Chondrocyte (in vitro differentiated cells): ENCODE results near the gene ATF6B. TPM values are rescaled to one million over a fixed set of nuclear protein-coding genes. Genes with fewer than 3 reads are reported as not detected.

Source experiments
- DNase-seq: peaks from one replicate; pipeline ENCODE4 v3.0.0; 2021; ENCODE audit warnings: mixed read lengths, low spot score
- H3K27ac Mint-ChIP-seq: one replicate; pipeline ENCODE4 v1.8.0; 2021; ENCODE audit warnings: mild to moderate bottlenecking, moderate library complexity, mixed read lengths; ENCODE audit not compliant: unreplicated experiment
- H3K27me3 Mint-ChIP-seq: 2 replicates; pipeline ENCODE4 v1.8.0; 2021; ENCODE audit warnings: low read depth, mixed read lengths
- H3K36me3 Mint-ChIP-seq: 2 replicates; pipeline ENCODE4 v1.8.0; 2021; ENCODE audit warnings: low read depth, mixed read lengths
- H3K4me1 Mint-ChIP-seq: 2 replicates; pipeline ENCODE4 v1.8.0; 2021; ENCODE audit warnings: low read depth, mild to moderate bottlenecking, mixed read lengths
- H3K4me3 Mint-ChIP-seq: one replicate; pipeline ENCODE4 v1.8.0; 2021; ENCODE audit warnings: mild to moderate bottlenecking, moderate library complexity, mixed read lengths; ENCODE audit not compliant: unreplicated experiment
- H3K9me3 Mint-ChIP-seq: 2 replicates; pipeline ENCODE4 v1.8.0; 2021; ENCODE audit warnings: low read depth, mixed read lengths
- CTCF ChIP-seq: fragments of 200-600 bp; sonication (generic); IDR thresholded peaks from 2 replicates; pipeline ENCODE4 v1.5.0; 2021; ENCODE audit warnings: antibody characterized with exemption, mild to moderate bottlenecking, moderate library complexity
- total RNA-seq: library from RNA; stranded (reverse); gene quantifications from 3 replicates; pipeline ENCODE4 v1.2.1, GENCODE V29; 2021

The ATF6B gene
- total RNA-seq, 1 donor from 2014 or later, result 68.0 TPM

- peaks cover 37% of the 10 kb centered on the region for H3K4me1 Mint-ChIP-seq
- no peak overlapping the region for H3K27ac Mint-ChIP-seq
- no peaks in the 10 kb centered on the region for H3K36me3 Mint-ChIP-seq
- DNase-seq, result no peak
- TF ChIP-seq CTCF, result no peak
- no peaks in the 10 kb centered on the region for H3K9me3 Mint-ChIP-seq
- H3K27me3 Mint-ChIP-seq, result peaks cover 24% of the 10 kb centered on the region
- no peak overlapping the region for H3K4me3 Mint-ChIP-seq
These were observed 38.8 kb downstream of the ATF6B start for GRCh38 chr6:32089082-32089828.

DNA sequence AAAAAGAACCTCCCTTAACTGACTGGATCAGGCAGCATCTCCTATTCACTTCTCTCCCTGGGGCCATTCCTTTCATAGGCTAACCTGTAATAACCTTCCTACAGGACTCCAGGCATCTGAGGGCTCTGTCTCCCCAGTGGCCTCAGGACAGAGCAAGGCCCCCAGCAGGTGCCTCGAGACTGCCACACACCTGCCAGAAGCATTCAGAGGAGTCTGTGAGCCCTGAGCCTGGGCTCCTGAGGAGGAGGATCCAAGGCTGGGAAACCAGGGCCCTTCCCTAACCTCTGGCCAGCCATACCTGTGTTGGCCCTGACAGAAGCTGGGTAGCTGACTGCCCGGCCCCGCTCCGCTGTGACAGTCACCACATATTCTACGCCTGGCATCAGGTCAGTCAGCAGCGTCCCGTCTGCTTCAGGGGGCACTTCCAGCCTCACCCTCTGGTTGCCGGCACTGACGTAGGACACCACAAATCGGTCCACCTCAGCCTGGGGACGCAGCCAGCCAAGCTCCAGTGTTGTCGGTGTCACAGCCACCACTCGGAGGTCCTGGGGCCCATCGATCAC, 39.5 kb downstream of the ATF6B start:
- Mint-ChIP-seq H3K4me3 (no peak overlapping the region), H3K27me3 (peaks cover 30% of the 10 kb centered on the region), H3K4me1 (peaks cover 30% of the 10 kb centered on the region), H3K36me3 (peaks cover 2% of the 10 kb centered on the region), H3K27ac (no peak overlapping the region), H3K9me3 (no peaks in the 10 kb centered on the region)
- DNase-seq, result no peak
- no peak for TF ChIP-seq CTCF

GRCh38 chr6:32087574-32088486, 40.2 kb downstream of the ATF6B start:
- H3K9me3 Mint-ChIP-seq, result no peaks in the 10 kb centered on the region
- TF ChIP-seq CTCF, result peak; percentile 81
- H3K27me3 Mint-ChIP-seq, result peaks cover 36% of the 10 kb centered on the region
- peaks cover 28% of the 10 kb centered on the region for H3K4me1 Mint-ChIP-seq
- peaks cover 2% of the 10 kb centered on the region for H3K36me3 Mint-ChIP-seq
- H3K4me3 Mint-ChIP-seq, result no peak overlapping the region
- DNase-seq, result no peak
- no peak overlapping the region for H3K27ac Mint-ChIP-seq

DNA sequence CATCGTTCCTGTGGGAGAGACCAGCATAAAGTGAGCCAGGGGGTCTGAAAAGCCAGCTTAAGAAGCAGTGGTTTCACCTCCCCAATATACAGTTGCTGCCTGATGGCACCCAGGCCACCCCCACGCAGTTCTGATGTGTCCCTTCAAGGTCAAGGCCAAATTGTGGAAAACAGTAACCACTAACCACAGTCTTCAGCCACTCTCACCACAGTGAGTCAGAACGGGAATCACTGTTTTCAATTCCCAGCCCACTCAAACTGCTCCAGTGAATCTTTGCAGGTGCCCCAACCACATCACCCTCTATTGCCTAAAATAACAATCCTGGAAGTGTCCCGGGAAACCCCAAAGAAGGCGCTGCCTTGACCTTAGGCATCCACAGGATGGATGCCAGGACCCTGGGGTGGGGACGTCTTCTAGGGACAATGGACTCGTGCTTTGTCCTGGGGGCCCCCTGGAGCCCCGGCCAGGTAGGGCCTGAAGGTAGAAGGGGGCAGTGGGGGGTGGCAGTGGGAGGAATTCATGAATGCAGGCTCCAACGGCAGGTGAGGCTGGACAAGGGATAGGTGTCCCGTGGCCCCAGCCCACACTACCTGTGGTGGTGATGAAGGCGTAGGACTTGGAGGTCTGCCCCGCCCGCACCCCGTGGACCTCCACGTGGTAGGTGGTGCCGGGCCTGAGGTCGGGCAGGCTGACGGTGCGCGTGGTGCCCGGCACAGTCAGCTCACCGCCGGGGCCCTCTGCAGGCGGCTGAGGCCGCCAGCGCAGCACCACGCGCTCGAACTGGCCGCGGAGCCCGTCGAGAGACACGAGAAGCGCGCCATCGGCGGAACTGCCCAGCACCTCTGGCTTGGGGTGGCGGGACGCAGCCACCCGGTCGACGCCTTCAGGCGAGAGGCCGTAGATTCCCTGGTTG, 41.1 kb downstream of the ATF6B start:
- Mint-ChIP-seq H3K27ac (peak overlapping the region; percentile 22), H3K4me1 (peaks cover 24% of the 10 kb centered on the region), H3K36me3 (peaks cover 2% of the 10 kb centered on the region), H3K4me3 (no peak overlapping the region), H3K9me3 (no peaks in the 10 kb centered on the region), H3K27me3 (peaks cover 39% of the 10 kb centered on the region)
- DNase-seq, result no peak
- no peak for TF ChIP-seq CTCF
